ENCODE data around the gene CEBPB.
"Not testable (repeated sequence)": the region's sequence is repeated elsewhere in the genome, so short reads cannot be mapped to it uniquely, and the experiment has no call there.

CEBPB gene

DNA sequence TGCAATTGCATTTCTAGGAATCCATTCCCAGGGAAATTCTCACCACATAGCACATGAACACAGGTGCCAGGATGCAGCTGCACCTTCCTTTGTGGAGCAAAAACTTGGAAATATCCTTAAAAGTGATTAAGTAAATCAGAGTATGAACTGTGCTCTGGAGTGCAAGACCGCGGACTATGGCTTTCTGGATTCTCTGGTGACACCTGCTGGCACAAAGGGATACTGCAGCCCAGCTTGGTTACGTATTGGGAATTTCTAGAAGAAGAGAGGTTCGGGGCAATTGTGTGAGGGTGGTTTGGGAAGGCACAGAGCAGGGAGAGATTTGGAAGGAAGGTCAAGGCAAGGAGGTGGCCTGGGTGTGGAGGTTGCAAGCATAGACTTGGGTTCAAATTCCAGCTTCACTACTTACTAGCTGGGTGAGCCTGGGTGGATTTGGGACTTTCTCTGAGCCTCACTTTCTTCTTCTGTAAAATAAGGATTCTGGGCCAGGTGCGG, 21.3 kb upstream of the CEBPB start:
- peak; percentile 84 to 97 (median 88) for DNase-seq

DNA sequence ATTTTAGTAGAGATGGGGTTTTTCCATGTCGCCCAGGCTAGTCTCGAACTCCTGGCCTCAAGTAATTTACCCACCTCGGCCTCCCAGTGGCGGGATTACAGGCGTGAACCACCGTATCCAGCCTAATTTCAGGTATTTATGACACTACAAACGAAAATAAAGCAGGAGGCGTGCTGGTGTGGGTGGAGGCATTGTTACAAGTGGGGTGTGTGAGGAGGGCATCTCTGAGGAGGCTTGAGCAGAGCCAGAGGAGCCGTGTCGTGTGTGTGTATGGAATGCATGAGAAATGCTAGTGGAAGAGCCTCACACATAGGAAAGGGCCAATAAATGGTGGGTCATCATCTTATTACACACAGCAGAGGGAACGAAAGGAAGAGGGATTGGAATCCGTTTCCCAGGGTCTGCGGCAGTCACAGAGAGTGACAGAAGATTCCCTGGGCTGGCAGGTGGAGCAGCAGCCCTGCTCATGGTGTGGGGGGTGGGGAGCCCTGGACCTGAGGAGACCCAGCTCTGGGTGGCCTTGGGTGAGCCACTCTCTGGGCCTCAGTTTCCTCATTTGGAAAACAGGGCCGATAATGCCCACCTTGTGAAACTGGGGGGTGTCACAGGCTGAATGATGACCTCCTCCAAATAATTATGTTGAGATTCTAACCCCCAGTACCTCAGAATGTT, 19.9 kb upstream of the CEBPB start:
- no peak for DNase-seq

GRCh38 chr20:50172347-50173013, 18.1 kb upstream of the CEBPB start:
- DNase-seq, result peak; percentile 51 to 75 (median 59)

- DNase-seq, result no peak
These were observed 16.2 kb upstream of the CEBPB start for GRCh38 chr20:50174456-50174855.

GRCh38 chr20:50175938-50176933, 14.4 kb upstream of the CEBPB start:
- DNase-seq, result no peak

DNA sequence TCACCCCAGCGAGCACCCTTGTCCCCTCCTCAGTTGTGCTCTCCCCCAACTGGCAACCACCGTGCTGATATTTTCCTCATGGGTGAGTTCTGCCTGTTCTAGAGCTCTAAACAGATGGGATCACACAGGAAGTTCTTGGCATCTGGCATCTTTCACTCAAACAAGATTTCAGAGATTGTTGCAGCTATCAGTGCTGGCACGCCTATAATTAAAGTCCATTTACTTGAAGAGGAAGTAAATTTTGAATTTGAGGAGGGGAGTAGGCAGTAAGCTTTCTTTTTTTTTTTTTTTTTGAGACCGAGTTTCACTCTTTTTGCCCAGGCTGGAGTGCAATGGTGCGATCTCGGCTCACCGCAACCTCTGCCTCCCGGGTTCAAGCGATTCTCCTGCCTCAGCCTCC, 12.0 kb upstream of the CEBPB start:
- not testable (repeated sequence) for DNase-seq

GRCh38 chr20:50181344-50181743, 9.3 kb upstream of the CEBPB start:
- no peak for DNase-seq

GRCh38 chr20:50182346-50182745, 8.3 kb upstream of the CEBPB start:
- DNase-seq, result peak; percentile 41 to 75 (median 61)

- DNase-seq, result no peak
These were observed 5.2 kb upstream of the CEBPB start for GRCh38 chr20:50185426-50185825.

- peak; percentile 92 to 97 (median 94) for DNase-seq
These were observed 4.3 kb upstream of the CEBPB start for GRCh38 chr20:50186151-50186885.

- DNase-seq, result no peak
These were observed 3.6 kb upstream of the CEBPB start for GRCh38 chr20:50186987-50187402.

- peak in 3 of 4 experiments; percentile 33 to 56 (median 49) for DNase-seq
These were observed 3.1 kb upstream of the CEBPB start for GRCh38 chr20:50187403-50188051.

GRCh38 chr20:50188287-50188688, 2.3 kb upstream of the CEBPB start:
- no peak for DNase-seq

DNA sequence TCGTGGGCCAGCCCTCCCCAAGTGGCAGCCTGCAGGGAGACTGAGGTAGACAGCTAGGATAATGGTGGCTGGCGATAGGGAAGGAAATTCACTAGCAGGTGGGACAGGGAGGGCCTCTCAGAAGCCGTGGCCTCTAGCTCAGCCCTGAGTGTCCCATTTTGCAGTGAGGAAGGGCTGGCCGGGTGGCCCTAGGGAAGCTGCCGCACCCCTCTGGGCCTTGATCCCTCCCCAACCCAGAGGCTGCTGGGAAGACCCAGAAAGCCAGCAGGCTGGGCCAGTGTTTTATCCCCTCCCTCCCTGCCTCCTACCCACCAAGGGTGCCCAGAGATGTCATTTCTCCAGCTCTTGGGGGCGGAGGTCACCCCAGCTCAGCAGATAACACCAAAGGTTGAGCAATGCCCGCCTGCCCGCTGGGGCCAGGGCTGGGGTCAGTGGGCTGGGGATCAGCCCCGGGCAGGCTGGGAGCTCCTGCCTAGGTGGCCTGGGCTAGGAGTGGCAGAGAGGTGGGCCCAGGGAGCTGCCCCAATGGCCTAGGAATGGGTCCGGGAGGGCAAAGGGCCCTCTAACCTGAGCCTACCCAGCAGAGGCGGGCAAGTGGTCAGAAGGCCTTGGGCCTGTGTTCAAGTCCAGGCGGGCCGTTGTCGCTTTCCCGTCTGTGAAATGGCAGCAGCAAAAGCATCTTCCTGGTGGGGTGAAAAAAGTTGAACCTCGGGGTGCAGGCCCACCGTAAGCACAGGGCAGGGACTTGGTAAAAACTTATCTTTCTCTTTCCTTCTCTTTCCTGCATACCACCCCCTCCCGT, 1.6 kb upstream of the CEBPB start:
- DNase-seq, result peak; percentile 62 to 80 (median 75)

GRCh38 chr20:50189681-50190250, 864 bp upstream of the CEBPB start:
- peak in 3 of 4 experiments; percentile 49 to 60 (median 52) for DNase-seq

DNA sequence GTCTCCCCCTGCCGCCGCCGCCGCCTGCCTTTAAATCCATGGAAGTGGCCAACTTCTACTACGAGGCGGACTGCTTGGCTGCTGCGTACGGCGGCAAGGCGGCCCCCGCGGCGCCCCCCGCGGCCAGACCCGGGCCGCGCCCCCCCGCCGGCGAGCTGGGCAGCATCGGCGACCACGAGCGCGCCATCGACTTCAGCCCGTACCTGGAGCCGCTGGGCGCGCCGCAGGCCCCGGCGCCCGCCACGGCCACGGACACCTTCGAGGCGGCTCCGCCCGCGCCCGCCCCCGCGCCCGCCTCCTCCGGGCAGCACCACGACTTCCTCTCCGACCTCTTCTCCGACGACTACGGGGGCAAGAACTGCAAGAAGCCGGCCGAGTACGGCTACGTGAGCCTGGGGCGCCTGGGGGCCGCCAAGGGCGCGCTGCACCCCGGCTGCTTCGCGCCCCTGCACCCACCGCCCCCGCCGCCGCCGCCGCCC, 474 bp downstream of the CEBPB start:
- DNase-seq, result peak; percentile 67 to 89 (median 80)

DNA sequence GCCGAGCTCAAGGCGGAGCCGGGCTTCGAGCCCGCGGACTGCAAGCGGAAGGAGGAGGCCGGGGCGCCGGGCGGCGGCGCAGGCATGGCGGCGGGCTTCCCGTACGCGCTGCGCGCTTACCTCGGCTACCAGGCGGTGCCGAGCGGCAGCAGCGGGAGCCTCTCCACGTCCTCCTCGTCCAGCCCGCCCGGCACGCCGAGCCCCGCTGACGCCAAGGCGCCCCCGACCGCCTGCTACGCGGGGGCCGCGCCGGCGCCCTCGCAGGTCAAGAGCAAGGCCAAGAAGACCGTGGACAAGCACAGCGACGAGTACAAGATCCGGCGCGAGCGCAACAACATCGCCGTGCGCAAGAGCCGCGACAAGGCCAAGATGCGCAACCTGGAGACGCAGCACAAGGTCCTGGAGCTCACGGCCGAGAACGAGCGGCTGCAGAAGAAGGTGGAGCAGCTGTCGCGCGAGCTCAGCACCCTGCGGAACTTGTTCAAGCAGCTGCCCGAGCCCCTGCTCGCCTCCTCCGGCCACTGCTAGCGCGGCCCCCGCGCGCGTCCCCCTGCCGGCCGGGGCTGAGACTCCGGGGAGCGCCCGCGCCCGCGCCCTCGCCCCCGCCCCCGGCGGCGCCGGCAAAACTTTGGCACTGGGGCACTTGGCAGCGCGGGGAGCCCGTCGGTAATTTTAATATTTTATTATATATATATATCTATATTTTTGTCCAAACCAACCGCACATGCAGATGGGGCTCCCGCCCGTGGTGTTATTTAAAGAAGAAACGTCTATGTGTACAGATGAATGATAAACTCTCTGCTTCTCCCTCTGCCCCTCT, 1.1 kb downstream of the CEBPB start:
- peak; percentile 63 to 87 (median 68) for DNase-seq

DNA sequence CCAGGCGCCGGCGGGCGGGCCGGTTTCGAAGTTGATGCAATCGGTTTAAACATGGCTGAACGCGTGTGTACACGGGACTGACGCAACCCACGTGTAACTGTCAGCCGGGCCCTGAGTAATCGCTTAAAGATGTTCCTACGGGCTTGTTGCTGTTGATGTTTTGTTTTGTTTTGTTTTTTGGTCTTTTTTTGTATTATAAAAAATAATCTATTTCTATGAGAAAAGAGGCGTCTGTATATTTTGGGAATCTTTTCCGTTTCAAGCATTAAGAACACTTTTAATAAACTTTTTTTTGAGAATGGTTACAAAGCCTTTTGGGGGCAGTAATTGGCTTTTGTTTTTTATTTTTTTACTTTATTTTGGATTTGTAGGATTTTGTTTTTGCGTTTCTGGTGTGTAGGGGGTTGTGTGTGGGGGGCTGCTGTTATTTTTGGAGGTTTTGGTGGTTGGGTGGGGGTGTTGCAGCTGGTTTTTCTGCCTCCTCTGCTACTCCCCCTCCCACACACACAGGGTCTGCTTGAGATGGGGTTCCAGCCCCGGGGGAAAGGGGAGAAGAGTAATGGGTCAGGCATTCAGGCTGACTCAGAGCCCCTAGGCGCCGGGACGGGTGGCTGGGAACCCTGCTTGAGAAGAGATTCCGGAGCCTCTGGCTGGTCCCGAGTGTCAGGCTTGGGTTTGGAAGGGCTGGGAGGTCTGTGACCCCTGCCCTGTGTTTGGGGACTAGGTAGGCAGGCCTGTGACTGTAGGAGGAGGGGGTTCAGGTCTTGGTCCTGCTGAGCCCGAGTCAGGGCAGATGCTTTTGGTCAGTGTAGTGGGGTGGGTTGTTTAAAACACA, 2.0 kb downstream of the CEBPB start:
- peak; percentile 85 to 91 (median 89) for DNase-seq

All from suppressor macrophage (primary cell).